ENCODE measurements around the gene SLFNL1.

The SLFNL1 gene

GRCh38 chr1:40974945-40975344 lies 46.6 kb downstream of the SLFNL1 start:
- Histone ChIP-seq H3K79me2 (ENCODE audit: insufficient read depth, low read depth) (no peaks in the 10 kb centered on the region), H3K36me3 (ENCODE audit: insufficient read depth) (no peaks in the 10 kb centered on the region), H3K4me1 (ENCODE audit: low read depth, poor library complexity, severe bottlenecking) (no peaks in the 10 kb centered on the region), H3K27ac (no peak overlapping the region), H3K27me3 (ENCODE audit: insufficient read depth, low read depth) (no peaks in the 10 kb centered on the region), H3K9ac (no peak overlapping the region), H2AFZ (ENCODE audit: low read depth) (no peak overlapping the region), H3K4me2 (no peak overlapping the region), H4K20me1 (ENCODE audit: insufficient read depth) (no peaks in the 10 kb centered on the region), H3K4me3 (IDR thresholded peaks at IDR 0.05; ENCODE audit: insufficient read depth, low read depth, low read length) (no peak overlapping the region)
- no peak for TF ChIP-seq CTCF (conservative IDR thresholded peaks at IDR 0.05; ENCODE audit: low read depth, low read length)

- Histone ChIP-seq H3K4me1 (ENCODE audit: low read depth, poor library complexity, severe bottlenecking) (no peaks in the 10 kb centered on the region), H3K4me3 (IDR thresholded peaks at IDR 0.05; ENCODE audit: insufficient read depth, low read depth, low read length) (no peak overlapping the region), H3K4me2 (no peak overlapping the region), H3K27me3 (ENCODE audit: insufficient read depth, low read depth) (no peaks in the 10 kb centered on the region), H3K27ac (no peak overlapping the region), H3K9ac (no peak overlapping the region), H4K20me1 (ENCODE audit: insufficient read depth) (no peaks in the 10 kb centered on the region), H3K79me2 (ENCODE audit: insufficient read depth, low read depth) (no peaks in the 10 kb centered on the region), H2AFZ (ENCODE audit: low read depth) (no peak overlapping the region), H3K36me3 (ENCODE audit: insufficient read depth) (no peaks in the 10 kb centered on the region)
- no peak for TF ChIP-seq CTCF (conservative IDR thresholded peaks at IDR 0.05; ENCODE audit: low read depth, low read length)
These were observed 47.6 kb downstream of the SLFNL1 start for GRCh38 chr1:40973912-40974311.

- Histone ChIP-seq H3K27me3 (ENCODE audit: insufficient read depth, low read depth) (no peaks in the 10 kb centered on the region), H3K27ac (no peak overlapping the region), H4K20me1 (ENCODE audit: insufficient read depth) (no peaks in the 10 kb centered on the region), H3K79me2 (ENCODE audit: insufficient read depth, low read depth) (no peaks in the 10 kb centered on the region), H3K4me2 (no peak overlapping the region), H3K4me1 (ENCODE audit: low read depth, poor library complexity, severe bottlenecking) (no peaks in the 10 kb centered on the region), H2AFZ (ENCODE audit: low read depth) (no peak overlapping the region), H3K4me3 (IDR thresholded peaks at IDR 0.05; ENCODE audit: insufficient read depth, low read depth, low read length) (no peak overlapping the region), H3K36me3 (ENCODE audit: insufficient read depth) (no peaks in the 10 kb centered on the region), H3K9ac (no peak overlapping the region)
- no peak for TF ChIP-seq CTCF (conservative IDR thresholded peaks at IDR 0.05; ENCODE audit: low read depth, low read length)
These were observed 49.6 kb downstream of the SLFNL1 start for GRCh38 chr1:40971966-40972365.

GRCh38 chr1:40969445-40969844 lies 52.1 kb downstream of the SLFNL1 start:
- H4K20me1 ChIP-seq (ENCODE audit: insufficient read depth), result no peaks in the 10 kb centered on the region
- no peak for TF ChIP-seq CTCF (conservative IDR thresholded peaks at IDR 0.05; ENCODE audit: low read depth, low read length)
- H3K4me3 ChIP-seq (IDR thresholded peaks at IDR 0.05; ENCODE audit: insufficient read depth, low read depth, low read length), result no peak overlapping the region
- H3K27ac ChIP-seq, result no peak overlapping the region
- H3K4me2 ChIP-seq, result no peak overlapping the region
- no peaks in the 10 kb centered on the region for H3K4me1 ChIP-seq (ENCODE audit: low read depth, poor library complexity, severe bottlenecking)
- no peak overlapping the region for H2AFZ ChIP-seq (ENCODE audit: low read depth)
- H3K27me3 ChIP-seq (ENCODE audit: insufficient read depth, low read depth), result no peaks in the 10 kb centered on the region
- no peaks in the 10 kb centered on the region for H3K79me2 ChIP-seq (ENCODE audit: insufficient read depth, low read depth)
- no peak overlapping the region for H3K9ac ChIP-seq
- no peaks in the 10 kb centered on the region for H3K36me3 ChIP-seq (ENCODE audit: insufficient read depth)

GRCh38 chr1:40966417-40966816 lies 55.1 kb downstream of the SLFNL1 start:
- H3K27me3 ChIP-seq (ENCODE audit: insufficient read depth, low read depth), result no peaks in the 10 kb centered on the region
- no peaks in the 10 kb centered on the region for H4K20me1 ChIP-seq (ENCODE audit: insufficient read depth)
- no peak overlapping the region for H3K27ac ChIP-seq
- TF ChIP-seq CTCF (conservative IDR thresholded peaks at IDR 0.05; ENCODE audit: low read depth, low read length), result no peak
- no peak overlapping the region for H2AFZ ChIP-seq (ENCODE audit: low read depth)
- H3K79me2 ChIP-seq (ENCODE audit: insufficient read depth, low read depth), result no peaks in the 10 kb centered on the region
- no peak overlapping the region for H3K4me2 ChIP-seq
- no peak overlapping the region for H3K4me3 ChIP-seq (IDR thresholded peaks at IDR 0.05; ENCODE audit: insufficient read depth, low read depth, low read length)
- no peaks in the 10 kb centered on the region for H3K36me3 ChIP-seq (ENCODE audit: insufficient read depth)
- no peaks in the 10 kb centered on the region for H3K4me1 ChIP-seq (ENCODE audit: low read depth, poor library complexity, severe bottlenecking)
- H3K9ac ChIP-seq, result no peak overlapping the region
